ENCODE data around the gene LCA5L.

GRCh38 chr21:39479164-39479813 lies 33.7 kb upstream of the LCA5L start:
- TF ChIP-seq, protein P1, sequence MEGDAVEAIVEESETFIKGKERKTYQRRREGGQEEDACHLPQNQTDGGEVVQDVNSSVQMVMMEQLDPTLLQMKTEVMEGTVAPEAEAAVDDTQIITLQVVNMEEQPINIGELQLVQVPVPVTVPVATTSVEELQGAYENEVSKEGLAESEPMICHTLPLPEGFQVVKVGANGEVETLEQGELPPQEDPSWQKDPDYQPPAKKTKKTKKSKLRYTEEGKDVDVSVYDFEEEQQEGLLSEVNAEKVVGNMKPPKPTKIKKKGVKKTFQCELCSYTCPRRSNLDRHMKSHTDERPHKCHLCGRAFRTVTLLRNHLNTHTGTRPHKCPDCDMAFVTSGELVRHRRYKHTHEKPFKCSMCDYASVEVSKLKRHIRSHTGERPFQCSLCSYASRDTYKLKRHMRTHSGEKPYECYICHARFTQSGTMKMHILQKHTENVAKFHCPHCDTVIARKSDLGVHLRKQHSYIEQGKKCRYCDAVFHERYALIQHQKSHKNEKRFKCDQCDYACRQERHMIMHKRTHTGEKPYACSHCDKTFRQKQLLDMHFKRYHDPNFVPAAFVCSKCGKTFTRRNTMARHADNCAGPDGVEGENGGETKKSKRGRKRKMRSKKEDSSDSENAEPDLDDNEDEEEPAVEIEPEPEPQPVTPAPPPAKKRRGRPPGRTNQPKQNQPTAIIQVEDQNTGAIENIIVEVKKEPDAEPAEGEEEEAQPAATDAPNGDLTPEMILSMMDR (IDR thresholded peaks at IDR 0.05; ENCODE audit: poor library complexity): no peak
- TF ChIP-seq EZH2 (IDR thresholded peaks at IDR 0.05; ENCODE audit: borderline replicate concordance) (no peak), EZH2phosphoT487 (IDR thresholded peaks at IDR 0.05; ENCODE audit: low read depth, severe bottlenecking, unreplicated experiment) (no peak)

Data from hepatocyte (in vitro differentiated cells).